HL-60 (cell line): ENCODE results near the gene HBQ1.

ENCODE experiments used
- CTCF ChIP-seq: IDR thresholded peaks from one replicate; pipeline ENCODE4 v1.5.1; 2011; ENCODE audit warnings: low read length, control low read depth, inconsistent platforms; ENCODE audit not compliant: insufficient read depth
- GABPA ChIP-seq: IDR thresholded peaks from 2 replicates; pipeline ENCODE4 v1.6.1; 2012; ENCODE audit warnings: low read depth
- REST ChIP-seq: IDR thresholded peaks from 2 replicates; pipeline ENCODE4 v1.6.1; 2012; ENCODE audit warnings: low read depth; ENCODE audit not compliant: insufficient replicate concordance

- no peak for TF ChIP-seq CTCF
- no peak for TF ChIP-seq GABPA
- TF ChIP-seq REST, result no peak
These were observed 21.0 kb upstream of the HBQ1 start for GRCh38 chr16:159136-159849.
